HUES48 (cell line): Measurements from ENCODE around the gene VPS54.
"Not testable (repeated sequence)": the region's sequence is repeated elsewhere in the genome, so short reads cannot be mapped to it uniquely, and the experiment has no call there.

ENCODE experiments used
- H3K27ac ChIP-seq: one replicate; pipeline ENCODE4 v1.7.0; 2013; ENCODE audit warnings: low read depth, low read length, inconsistent platforms
- H3K27me3 ChIP-seq: 2 replicates; pipeline ENCODE4 v1.6.1; 2013; ENCODE audit warnings: mild to moderate bottlenecking, low read length; ENCODE audit not compliant: control insufficient read depth, insufficient read depth
- H3K36me3 ChIP-seq: 2 replicates; pipeline ENCODE4 v1.6.1; 2013; ENCODE audit warnings: low read length; ENCODE audit not compliant: control insufficient read depth, insufficient read depth
- H3K4me1 ChIP-seq: 2 replicates; pipeline ENCODE4 v1.6.1; 2013; ENCODE audit warnings: mild to moderate bottlenecking, low read length; ENCODE audit not compliant: control insufficient read depth, insufficient read depth
- H3K4me3 ChIP-seq: 2 replicates; pipeline ENCODE4 v1.5.1; 2013; ENCODE audit warnings: mild to moderate bottlenecking, low read depth, low read length
- H3K9ac ChIP-seq: 2 replicates; pipeline ENCODE4 v1.6.1; 2013; ENCODE audit warnings: mild to moderate bottlenecking, low read depth, low read length, moderate library complexity
- H3K9me3 ChIP-seq: 2 replicates; pipeline ENCODE4 v1.6.1; 2013; ENCODE audit warnings: low read length; ENCODE audit not compliant: control insufficient read depth, insufficient read depth

The VPS54 gene

DNA sequence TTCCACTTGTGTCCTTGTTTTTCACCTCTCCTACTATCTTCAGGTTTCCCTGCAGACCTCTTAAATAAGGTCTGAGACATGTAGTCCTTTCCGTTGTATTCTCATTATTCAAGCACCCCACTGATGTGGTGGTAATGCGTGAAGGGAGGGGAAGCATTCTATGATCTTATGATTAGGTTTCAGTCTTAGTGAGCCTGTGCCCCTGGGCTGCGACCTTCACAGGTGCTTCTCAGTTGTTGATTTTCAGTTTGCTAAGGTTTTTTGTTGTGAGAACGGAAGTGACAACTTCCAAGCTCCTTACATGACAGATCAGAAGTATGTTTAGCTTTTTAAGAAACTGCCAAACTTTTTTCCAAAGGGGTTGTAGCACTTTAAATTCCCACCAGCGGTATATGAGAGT lies 41.3 kb downstream of the VPS54 start:
- peaks cover 25% of the 10 kb centered on the region for H3K36me3 ChIP-seq
- H3K27ac ChIP-seq: no peak overlapping the region
- no peaks in the 10 kb centered on the region for H3K9me3 ChIP-seq

DNA sequence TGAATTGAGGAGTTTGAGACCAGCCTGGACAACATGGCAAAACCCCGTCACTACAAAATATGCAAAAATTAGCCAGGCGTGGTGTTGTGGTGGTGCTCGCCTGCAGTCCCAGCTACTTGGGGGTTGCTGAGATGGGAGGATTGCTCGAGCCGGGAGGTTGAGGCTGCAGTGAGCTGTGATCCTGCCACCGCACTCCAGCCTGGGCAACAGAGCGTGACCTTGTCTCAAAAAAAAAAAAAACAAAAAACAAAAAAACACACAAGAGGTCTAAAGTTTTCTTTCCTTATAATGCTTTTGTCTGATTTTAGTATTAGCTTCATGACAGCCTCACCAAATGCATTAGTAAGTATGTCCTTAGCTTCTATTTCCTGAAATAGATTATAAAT lies 43.1 kb downstream of the VPS54 start:
- no peaks in the 10 kb centered on the region for H3K27me3 ChIP-seq
- peaks cover 24% of the 10 kb centered on the region for H3K36me3 ChIP-seq
- no peak overlapping the region for H3K4me3 ChIP-seq
- H3K27ac ChIP-seq: no peak overlapping the region
- no peaks in the 10 kb centered on the region for H3K4me1 ChIP-seq
- no peak overlapping the region for H3K9ac ChIP-seq
- no peaks in the 10 kb centered on the region for H3K9me3 ChIP-seq

More for the DNA sequence above, 41.3 kb downstream of the VPS54 start:
- H3K4me1 ChIP-seq: no peaks in the 10 kb centered on the region
- no peak overlapping the region for H3K4me3 ChIP-seq
- no peaks in the 10 kb centered on the region for H3K27me3 ChIP-seq
- no peak overlapping the region for H3K9ac ChIP-seq

DNA sequence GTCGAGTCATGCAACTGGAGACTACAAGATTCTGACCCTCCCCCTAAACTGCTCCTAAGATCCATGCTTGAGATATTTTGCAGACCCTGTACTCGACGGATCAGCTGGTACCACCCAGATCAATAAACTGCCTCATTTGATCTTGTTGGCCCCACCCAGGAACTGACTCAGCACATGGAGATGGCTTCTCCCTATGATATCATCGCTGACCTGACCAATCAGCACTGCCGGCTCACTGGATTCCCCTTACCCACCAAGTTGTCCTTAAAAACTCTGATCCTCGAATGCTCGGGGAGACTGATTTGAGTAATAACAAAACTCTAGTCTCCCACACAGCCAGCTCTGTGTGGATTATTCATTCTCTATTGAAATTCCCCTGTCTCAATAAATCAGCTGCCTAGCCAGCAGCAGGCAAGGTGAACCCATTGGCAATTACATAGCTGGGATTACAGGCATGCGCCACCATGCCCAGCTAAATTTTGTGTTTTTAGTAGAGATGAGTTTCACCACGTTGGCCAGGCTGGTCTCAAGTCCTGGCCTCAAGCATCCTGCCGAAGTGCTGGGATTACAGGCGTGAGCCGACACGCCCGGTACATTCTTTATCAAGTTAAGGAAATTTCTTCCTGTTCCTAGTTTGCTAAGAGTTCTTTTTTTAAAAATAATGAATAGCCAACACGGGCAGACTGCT lies 43.6 kb downstream of the VPS54 start:
- Histone ChIP-seq H3K9me3 (no peaks in the 10 kb centered on the region), H3K27me3 (no peaks in the 10 kb centered on the region), H3K9ac (no peak overlapping the region), H3K27ac (no peak overlapping the region), H3K4me3 (no peak overlapping the region), H3K36me3 (peaks cover 26% of the 10 kb centered on the region), H3K4me1 (no peaks in the 10 kb centered on the region)

DNA sequence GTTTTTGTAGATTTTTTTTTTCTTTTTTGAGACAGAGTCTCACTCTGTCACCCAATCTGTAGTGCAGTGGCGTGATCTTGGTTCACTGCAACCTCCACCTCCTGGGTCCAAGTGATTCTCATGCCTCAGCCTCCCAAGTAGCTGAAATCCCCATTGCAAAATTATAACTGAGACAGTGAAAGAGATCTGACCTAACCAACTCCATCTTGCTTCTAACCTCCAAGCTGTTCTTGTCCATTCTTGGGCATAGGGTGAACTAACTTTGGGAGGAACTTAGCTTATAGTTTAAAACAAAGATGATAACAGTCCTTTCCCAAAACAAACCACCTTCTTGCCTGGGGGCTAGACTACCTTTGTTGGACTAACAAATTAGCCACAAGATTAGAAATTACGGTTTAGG lies 44.2 kb downstream of the VPS54 start:
- peaks cover 26% of the 10 kb centered on the region for H3K36me3 ChIP-seq
- H3K9ac ChIP-seq, H3K27ac ChIP-seq, H3K9me3 ChIP-seq, H3K4me3 ChIP-seq, H3K4me1 ChIP-seq, H3K27me3 ChIP-seq: not testable (repeated sequence)

DNA sequence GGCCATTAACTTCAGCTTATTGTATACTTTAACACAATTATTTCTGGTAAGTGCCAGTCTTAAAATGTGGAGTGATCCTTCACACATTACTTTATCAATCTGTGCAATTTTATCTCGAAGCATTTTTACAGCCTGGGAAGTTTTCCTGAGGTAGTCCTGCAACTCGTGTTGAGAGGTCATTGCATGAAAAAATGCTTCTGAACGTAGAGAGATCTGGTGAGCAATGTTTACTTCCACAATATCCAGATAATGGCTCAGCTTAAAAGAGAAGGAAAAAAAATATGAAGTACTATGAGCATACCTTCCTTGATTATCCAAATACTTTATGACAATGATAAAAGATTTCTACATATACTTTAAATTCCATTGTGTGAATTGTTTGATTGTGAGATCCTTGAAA lies 57.0 kb downstream of the VPS54 start:
- no peaks in the 10 kb centered on the region for H3K9me3 ChIP-seq
- no peaks in the 10 kb centered on the region for H3K27me3 ChIP-seq
- H3K9ac ChIP-seq: no peak overlapping the region
- H3K36me3 ChIP-seq: peaks cover 19% of the 10 kb centered on the region
- H3K27ac ChIP-seq: no peak overlapping the region
- H3K4me1 ChIP-seq: no peaks in the 10 kb centered on the region
- no peak overlapping the region for H3K4me3 ChIP-seq

DNA sequence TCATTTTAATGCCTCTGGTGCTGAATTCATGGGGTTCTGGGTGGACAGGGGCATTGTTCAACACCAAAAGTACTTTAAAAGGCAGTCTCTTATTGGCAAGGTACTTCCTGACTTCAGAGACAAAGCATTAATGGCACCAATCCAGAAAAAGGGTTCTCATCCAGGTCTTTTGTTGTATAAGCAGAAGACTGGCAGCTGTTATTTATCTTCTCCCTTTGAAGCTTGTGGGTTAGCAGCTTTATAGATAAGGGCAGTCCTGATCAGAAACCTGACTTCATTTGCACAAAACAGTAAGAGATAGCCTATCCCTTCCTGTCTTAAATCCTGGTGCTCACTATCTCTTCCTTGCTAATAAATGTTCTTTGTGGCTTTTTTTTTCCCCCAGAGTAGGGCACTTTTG lies 68.8 kb downstream of the VPS54 start:
- H3K36me3 ChIP-seq: peaks cover 16% of the 10 kb centered on the region; the same call in 1 of the 2 replicates
- H3K27me3 ChIP-seq: no peaks in the 10 kb centered on the region
- H3K9me3 ChIP-seq: no peaks in the 10 kb centered on the region
- H3K4me3 ChIP-seq: no peak overlapping the region
- H3K4me1 ChIP-seq: no peaks in the 10 kb centered on the region
- no peak overlapping the region for H3K9ac ChIP-seq
- no peak overlapping the region for H3K27ac ChIP-seq

DNA sequence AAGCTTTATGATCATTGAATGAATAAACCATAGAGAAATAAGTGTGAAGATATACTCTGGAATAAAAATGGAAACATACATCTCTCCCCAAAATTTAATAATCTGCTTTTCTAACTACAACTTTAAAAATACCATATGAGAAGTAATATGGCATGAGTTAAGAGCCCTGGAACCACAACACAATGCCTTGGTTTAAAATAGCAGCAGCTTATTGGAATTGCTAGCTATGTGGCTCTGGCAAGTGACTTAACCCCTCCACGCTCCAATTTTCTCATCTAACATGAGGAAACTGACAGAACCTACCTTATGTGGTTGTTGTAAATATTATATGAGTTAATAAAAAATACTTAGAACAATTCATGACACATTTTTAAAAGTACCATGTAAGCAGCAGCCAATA lies 76.4 kb downstream of the VPS54 start:
- Histone ChIP-seq H3K9me3 (no peaks in the 10 kb centered on the region), H3K4me1 (no peaks in the 10 kb centered on the region), H3K4me3 (no peak overlapping the region), H3K9ac (no peak overlapping the region), H3K27me3 (no peaks in the 10 kb centered on the region), H3K36me3 (peaks cover 31% of the 10 kb centered on the region), H3K27ac (no peak overlapping the region)

DNA sequence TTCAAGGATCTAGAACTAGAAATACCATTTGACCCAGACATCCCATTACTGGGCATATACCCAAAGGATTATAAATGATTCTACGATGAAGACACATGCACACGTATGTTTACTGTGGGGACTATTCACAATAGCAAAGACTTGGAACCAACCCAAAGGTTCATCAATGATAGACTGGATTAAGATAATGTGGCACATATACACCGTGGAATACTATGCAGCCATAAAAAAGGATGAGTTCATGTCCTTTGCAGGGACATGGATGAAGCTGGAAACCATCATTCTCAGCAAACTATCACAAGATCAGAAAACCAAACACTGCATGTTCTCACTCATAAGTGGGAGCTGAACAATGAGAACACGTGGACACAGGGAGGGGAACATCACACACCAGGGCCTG lies 87.1 kb downstream of the VPS54 start:
- not testable (repeated sequence) for H3K9ac ChIP-seq, H3K4me1 ChIP-seq, H3K27ac ChIP-seq, H3K4me3 ChIP-seq, H3K27me3 ChIP-seq, H3K9me3 ChIP-seq
- H3K36me3 ChIP-seq: peaks cover 15% of the 10 kb centered on the region

DNA sequence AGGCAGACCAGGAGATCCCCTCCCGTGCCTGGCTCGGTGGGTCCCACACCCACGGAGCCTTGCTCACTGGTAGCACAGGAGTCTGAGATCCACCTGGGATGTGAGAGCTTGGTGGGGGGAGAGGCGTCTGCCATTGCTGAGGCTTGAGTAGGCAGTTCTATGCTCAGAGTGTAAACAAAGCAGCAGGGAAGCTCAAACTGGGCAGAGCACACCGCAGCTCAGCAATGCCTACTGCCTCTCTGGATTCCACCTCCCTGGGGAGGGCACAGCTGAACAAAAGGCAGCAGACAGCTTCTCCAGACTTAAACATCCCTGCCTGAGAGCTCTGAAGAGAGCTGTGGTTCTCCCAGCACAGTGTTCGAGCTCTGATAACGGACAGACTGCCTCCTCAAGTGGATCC lies 92.4 kb downstream of the VPS54 start:
- Histone ChIP-seq H3K27me3 (no peaks in the 10 kb centered on the region), H3K36me3 (0 out of 2 replicates have a peak, but pooled peaks cover 3% of the 10 kb centered on the region), H3K9me3 (no peaks in the 10 kb centered on the region), H3K4me1 (peaks cover 9% of the 10 kb centered on the region; the same call in 1 of the 2 replicates), H3K9ac (no peak overlapping the region), H3K4me3 (no peak overlapping the region), H3K27ac (peak overlapping the region; percentile 42)

DNA sequence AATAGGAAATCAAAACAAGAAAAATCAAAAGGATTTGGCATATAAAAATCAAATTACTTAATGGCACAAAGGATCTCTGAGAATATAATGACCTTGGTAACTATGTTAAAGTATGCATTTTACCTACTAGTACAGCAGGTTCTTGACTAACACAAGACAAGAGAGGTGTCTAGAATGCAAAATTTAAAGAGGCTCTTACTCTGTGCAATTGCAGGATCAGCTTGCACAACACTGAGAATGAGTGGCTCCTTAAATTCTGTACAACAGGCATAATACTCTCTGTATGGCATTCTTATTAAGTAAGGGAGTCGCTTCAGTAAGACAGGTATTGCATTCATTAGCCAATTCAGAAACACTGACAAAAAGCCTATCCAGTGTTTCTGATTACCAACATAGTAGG lies 104.9 kb downstream of the VPS54 start:
- Histone ChIP-seq H3K4me3 (no peak overlapping the region), H3K27me3 (no peaks in the 10 kb centered on the region), H3K9me3 (no peaks in the 10 kb centered on the region), H3K9ac (no peak overlapping the region), H3K4me1 (peaks cover 4% of the 10 kb centered on the region; the same call in 1 of the 2 replicates), H3K36me3 (peaks cover 43% of the 10 kb centered on the region), H3K27ac (no peak overlapping the region)

DNA sequence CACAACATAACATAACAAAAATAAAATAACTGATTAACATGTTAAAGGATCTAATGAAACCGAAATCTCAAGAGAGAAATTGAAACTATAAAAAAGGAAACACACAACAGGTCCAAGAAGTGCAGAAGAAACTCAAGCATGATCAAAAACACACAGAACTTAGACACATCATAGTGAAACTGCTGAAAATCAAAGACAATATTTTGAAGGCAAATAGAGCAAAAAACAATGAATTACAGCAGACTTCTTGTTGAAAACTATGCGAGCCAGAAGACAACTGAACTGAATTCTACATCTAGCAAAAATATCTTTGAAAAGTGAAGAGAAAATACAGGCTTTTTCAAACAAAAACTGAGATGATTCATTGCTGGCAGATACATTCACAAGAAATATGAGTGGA lies 116.2 kb downstream of the VPS54 start:
- H3K27me3 ChIP-seq: no peaks in the 10 kb centered on the region
- no peak overlapping the region for H3K27ac ChIP-seq
- peaks cover 11% of the 10 kb centered on the region for H3K36me3 ChIP-seq
- H3K4me3 ChIP-seq: no peak overlapping the region
- no peaks in the 10 kb centered on the region for H3K9me3 ChIP-seq
- H3K4me1 ChIP-seq: no peaks in the 10 kb centered on the region
- H3K9ac ChIP-seq: no peak overlapping the region
